Prostate gland (tissue), 1 donor: Measurements from ENCODE around the gene KDM4B.

Source experiments
- POLR2A ChIP-seq: fragments of 450-650 bp; IDR thresholded peaks from one replicate; pipeline ENCODE4 v1.6.1; 2016; ENCODE audit warnings: antibody characterized with exemption, mild to moderate bottlenecking
- POLR2AphosphoS5 ChIP-seq: sonication (generic); formaldehyde crosslinking; IDR thresholded peaks from one replicate; pipeline ENCODE4 v1.6.1; 2017; ENCODE audit warnings: antibody characterized with exemption

GRCh38 chr19:5073153-5073844 lies 104.4 kb downstream of the KDM4B start:
- TF ChIP-seq POLR2AphosphoS5 (no peak), POLR2A (no peak)
